HG03521 (cell line): ENCODE results near the gene SLC25A47.

Experiments
- ATAC-seq: cut with Tn5 transposase; IDR thresholded peaks from one replicate; pipeline ENCODE4 v1.9.1; 2021; ENCODE audit warnings: mild to moderate bottlenecking, moderate library complexity; ENCODE audit not compliant: unreplicated experiment

SLC25A47 gene

DNA sequence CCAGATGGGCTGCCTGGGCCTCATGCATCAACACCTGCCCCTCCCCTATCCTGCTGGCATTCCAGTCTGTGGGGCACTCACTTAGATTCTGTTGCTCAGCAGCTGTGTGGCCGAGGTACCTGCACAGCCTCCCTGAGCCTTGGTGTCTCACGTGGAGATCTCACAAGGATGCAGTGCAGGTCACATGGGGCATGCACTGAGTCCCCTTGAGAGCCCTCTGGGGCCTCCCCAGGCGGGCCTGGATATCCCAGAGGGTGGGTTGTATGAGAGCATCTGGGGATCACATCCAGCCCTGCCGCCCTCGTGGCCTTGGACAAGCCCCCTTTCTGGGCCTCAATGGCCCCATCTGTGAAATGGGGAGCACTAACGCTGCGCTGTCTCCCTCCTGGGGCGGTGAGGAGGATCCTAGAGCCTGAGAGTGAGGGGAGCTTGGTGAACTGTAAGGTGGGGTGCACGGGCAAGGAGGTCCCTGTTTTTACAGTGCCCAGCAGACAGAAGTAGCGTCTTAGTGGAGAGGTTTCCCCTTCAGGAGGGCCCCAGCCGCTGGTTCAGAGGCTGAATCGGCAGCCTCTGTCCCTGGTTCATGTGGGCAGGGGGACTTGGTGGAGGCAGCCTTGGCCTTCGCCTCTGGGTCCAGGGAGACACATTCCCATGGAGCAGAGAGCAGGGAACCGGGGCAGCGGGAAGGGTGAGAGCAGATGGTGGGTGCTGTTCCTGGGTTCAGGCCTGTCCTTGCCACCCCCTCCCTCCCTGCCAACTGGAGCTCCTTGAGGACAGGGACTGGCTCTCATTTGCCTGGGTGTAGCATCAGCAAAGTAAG, 791 bp upstream of the SLC25A47 start:
- no peak for ATAC-seq

GRCh38 chr14:100323942-100324307, 786 bp downstream of the SLC25A47 start:
- no peak for ATAC-seq

DNA sequence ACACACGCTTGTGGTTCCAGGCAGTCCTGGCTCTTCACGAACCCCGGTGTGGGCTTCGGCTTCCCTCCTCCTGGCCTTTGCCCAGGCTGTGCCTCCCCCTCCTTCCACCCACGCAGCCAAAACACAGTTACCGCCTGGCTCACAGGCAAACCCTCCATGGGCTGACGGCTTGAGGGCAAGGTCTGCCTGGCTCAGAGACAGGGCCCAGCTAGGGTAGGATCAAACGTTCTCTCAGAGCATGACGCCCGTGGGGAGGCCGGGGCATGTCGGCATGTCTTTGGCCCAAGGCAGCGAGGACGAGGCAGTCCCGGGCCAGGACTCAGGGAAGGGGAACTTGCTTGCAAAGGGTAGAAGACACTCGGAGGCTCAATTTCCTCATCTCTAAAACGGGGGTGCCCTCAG, 2.1 kb downstream of the SLC25A47 start:
- no peak for ATAC-seq

DNA sequence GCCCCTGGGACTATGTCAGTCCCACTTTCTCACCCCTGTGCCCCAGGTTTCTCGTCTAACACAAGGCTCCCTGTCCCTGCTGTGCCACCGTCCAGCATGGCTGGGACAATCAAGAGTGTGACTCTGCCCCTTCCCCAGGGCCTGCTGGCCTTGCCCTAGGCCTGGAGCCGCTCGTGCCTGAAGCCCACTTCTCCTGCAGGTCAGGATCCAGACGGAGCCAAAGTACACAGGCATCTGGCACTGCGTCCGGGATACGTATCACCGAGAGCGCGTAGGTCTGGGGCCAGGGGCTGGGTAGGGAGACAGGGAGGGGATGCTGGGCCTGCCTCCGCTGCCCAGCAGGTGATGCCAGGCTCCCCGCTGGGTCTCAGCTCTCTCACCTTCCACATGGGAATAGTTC, 2.8 kb downstream of the SLC25A47 start:
- ATAC-seq = no peak

GRCh38 chr14:100327128-100327527, 4.0 kb downstream of the SLC25A47 start:
- ATAC-seq = no peak

GRCh38 chr14:100328495-100329163, 5.5 kb downstream of the SLC25A47 start:
- no peak for ATAC-seq

DNA sequence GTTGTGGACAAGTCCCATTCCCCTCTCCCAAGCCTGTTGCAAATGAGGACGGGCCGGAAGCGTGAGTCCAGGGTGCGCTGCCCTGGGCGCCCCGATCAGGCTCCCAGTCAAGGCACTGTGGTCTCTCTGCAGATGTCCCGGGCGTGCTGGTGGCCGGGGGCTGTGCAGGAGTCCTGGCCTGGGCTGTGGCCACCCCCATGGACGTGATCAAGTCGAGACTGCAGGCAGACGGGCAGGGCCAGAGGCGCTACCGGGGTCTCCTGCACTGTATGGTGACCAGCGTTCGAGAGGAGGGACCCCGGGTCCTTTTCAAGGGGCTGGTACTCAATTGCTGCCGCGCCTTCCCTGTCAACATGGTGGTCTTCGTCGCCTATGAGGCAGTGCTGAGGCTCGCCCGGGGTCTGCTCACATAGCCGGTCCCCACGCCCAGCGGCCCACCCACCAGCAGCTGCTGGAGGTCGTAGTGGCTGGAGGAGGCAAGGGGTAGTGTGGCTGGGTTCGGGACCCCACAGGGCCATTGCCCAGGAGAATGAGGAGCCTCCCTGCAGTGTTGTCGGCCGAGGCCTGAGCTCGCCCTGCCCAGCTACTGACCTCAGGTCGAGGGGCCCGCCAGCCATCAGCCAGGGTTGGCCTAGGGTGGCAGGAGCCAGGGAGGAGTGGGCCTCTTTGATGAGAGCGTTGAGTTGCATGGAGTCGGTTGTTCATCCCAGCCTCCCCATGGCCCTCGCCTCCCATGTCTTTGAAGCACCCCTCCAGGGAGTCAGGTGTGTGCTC, 6.3 kb downstream of the SLC25A47 start:
- ATAC-seq = no peak

DNA sequence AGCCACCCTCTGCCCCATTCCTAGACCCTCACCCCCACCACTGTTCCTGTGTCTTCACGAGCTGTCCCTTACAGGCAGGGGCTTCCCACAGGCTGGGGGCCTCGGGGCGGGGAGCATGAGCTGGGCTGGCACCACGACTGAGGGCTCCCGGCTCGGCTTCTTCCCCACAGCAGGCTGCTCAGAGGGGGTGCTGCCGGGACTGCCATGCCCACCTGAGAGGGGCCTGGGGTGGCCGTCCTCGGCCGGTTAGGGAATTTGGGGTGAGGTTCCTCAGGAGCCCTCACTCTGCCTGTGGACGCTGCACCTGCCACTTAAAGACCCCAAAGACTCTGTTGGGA, 6.8 kb downstream of the SLC25A47 start:
- no peak for ATAC-seq

DNA sequence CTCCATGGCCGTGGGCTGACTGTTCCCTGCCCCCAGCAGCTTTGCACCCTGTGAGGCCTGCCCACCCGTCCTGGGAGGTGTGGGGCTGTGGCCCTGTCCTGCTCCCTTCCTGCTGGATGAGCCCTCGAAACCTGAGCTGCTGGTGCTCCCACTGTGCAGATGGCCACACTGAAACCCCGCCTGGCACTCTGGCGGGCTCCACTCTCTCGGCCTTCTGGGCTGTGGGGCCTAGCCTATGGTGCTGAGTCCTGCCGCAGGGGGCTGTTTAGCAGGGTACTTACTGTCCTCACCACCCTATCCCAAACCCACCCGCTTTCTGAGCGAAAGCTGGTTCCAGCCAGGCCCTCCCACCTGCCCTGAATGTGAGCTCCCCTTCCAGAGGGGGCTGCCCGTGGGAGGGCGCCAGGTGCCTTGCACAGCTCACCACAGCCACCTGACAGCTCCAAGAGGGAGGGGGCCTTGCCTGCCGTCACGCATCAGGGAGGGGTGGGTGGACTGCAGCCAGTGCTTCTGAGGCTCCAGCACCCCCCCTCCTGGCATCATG, 7.3 kb downstream of the SLC25A47 start:
- no peak for ATAC-seq

GRCh38 chr14:100332071-100332639, 9.0 kb downstream of the SLC25A47 start:
- no peak for ATAC-seq

DNA sequence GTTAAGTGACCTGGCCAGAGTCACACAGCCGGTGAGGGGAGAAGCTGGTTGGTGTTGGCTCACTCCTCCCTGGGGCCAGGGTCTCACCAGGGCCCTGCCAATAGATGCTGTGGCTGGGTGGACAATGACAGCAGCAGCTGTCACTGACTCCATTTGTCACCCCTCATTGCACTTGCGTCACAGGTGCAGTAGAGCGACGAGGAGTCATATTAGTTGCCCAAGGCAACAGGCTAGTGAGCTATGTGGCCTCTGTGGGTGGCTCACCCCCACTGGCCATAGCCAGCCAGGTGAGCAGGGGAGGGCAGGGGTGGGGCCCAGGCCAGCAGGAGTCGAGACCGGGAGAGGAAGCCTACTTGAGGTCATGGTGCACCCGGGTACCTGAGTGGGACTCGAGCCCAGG, 9.7 kb downstream of the SLC25A47 start:
- ATAC-seq = no peak

- no peak for ATAC-seq
Observed at GRCh38 chr14:100333311-100333710, 10.2 kb downstream of the SLC25A47 start.

- no peak for ATAC-seq
Observed at GRCh38 chr14:100333827-100334226, 10.7 kb downstream of the SLC25A47 start.

DNA sequence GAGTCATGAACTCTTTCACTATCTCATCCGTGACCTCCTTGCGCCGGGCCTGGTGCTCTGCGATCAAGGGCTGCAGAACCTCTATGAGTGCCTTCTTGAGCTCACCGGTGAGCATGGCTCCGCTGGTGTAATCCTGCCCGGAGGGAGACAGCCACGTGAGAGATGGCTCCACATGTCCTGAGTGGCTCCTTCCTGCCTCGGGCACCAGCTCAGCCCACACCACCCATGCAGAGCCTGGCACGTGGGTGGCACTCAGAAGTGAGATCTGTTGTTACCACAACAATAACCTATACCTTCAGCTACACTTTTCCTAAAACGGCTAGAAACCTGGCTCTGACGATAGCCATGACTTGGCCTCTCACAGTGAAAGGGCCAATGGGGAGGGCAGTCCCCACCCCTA, 11.8 kb downstream of the SLC25A47 start:
- ATAC-seq = no peak

- ATAC-seq = no peak
Observed at GRCh38 chr14:100336618-100337530, 13.7 kb downstream of the SLC25A47 start.

- ATAC-seq = no peak
Observed at GRCh38 chr14:100339766-100340422, 16.8 kb downstream of the SLC25A47 start.

- no peak for ATAC-seq
Observed at GRCh38 chr14:100340423-100340813, 17.3 kb downstream of the SLC25A47 start.

DNA sequence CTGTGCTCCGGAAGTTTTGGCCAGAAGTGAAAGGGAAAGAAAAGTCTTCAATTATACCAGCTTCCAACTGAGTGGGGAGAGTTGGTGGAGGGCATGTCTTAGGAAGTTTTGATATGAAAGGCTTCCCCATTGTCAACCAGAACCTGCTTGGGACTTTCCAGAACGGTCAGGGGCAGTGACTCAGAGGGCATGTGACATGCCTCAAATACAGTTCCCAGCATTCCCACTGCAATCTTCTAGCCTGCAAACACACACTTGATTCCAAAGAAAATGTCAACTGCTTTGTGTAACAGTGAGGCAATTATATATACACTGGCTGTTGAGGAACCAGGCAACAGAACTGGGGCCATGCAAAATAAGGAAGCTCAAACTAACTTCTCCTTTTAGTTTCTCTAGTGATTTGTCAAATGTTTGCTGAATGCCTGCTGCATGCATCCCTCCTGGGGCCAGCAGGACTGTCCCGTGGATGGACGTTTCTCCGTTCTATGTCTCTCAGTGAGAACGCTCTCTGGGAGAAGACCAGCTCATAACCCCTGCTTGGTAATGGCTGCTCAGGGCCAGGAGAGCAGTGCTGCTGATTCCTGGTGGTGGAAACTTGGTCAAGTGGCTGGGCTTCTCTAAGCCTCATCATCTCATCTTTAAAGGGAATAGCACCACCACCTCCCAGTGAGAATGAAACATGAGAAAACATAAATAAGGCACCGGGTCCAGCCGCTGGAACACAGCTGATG, 18.3 kb downstream of the SLC25A47 start:
- no peak for ATAC-seq

DNA sequence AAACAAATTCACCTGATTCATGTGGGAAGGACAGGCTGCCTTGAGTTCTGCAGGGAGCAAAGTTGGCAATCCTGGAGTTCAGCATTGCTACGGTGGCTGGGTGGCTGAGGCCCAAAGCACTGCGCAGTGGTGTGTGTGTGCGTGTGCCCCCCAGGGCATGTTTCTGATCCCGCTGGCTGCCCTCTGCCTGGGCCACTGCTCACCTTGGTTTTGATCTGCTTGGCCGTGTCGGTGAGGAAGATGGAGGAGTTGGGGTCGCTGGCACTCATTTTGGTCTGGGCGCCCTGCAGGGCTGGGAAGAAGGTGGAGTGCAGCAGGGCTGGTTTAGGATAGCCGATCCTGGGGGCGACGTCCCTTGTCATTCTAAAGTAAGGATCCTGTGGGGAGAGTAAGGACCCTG, 19.1 kb downstream of the SLC25A47 start:
- ATAC-seq = no peak
